GM19023 (cell line): ENCODE results near the gene BRPF1.

Experiments
- ATAC-seq: cut with Tn5 transposase; IDR thresholded peaks from one replicate; pipeline ENCODE4 v1.9.1; 2021; ENCODE audit warnings: mild to moderate bottlenecking, moderate library complexity; ENCODE audit not compliant: unreplicated experiment

The BRPF1 gene, protein sequence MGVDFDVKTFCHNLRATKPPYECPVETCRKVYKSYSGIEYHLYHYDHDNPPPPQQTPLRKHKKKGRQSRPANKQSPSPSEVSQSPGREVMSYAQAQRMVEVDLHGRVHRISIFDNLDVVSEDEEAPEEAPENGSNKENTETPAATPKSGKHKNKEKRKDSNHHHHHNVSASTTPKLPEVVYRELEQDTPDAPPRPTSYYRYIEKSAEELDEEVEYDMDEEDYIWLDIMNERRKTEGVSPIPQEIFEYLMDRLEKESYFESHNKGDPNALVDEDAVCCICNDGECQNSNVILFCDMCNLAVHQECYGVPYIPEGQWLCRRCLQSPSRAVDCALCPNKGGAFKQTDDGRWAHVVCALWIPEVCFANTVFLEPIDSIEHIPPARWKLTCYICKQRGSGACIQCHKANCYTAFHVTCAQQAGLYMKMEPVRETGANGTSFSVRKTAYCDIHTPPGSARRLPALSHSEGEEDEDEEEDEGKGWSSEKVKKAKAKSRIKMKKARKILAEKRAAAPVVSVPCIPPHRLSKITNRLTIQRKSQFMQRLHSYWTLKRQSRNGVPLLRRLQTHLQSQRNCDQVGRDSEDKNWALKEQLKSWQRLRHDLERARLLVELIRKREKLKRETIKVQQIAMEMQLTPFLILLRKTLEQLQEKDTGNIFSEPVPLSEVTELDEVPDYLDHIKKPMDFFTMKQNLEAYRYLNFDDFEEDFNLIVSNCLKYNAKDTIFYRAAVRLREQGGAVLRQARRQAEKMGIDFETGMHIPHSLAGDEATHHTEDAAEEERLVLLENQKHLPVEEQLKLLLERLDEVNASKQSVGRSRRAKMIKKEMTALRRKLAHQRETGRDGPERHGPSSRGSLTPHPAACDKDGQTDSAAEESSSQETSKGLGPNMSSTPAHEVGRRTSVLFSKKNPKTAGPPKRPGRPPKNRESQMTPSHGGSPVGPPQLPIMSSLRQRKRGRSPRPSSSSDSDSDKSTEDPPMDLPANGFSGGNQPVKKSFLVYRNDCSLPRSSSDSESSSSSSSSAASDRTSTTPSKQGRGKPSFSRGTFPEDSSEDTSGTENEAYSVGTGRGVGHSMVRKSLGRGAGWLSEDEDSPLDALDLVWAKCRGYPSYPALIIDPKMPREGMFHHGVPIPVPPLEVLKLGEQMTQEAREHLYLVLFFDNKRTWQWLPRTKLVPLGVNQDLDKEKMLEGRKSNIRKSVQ (N-terminal part only)

DNA sequence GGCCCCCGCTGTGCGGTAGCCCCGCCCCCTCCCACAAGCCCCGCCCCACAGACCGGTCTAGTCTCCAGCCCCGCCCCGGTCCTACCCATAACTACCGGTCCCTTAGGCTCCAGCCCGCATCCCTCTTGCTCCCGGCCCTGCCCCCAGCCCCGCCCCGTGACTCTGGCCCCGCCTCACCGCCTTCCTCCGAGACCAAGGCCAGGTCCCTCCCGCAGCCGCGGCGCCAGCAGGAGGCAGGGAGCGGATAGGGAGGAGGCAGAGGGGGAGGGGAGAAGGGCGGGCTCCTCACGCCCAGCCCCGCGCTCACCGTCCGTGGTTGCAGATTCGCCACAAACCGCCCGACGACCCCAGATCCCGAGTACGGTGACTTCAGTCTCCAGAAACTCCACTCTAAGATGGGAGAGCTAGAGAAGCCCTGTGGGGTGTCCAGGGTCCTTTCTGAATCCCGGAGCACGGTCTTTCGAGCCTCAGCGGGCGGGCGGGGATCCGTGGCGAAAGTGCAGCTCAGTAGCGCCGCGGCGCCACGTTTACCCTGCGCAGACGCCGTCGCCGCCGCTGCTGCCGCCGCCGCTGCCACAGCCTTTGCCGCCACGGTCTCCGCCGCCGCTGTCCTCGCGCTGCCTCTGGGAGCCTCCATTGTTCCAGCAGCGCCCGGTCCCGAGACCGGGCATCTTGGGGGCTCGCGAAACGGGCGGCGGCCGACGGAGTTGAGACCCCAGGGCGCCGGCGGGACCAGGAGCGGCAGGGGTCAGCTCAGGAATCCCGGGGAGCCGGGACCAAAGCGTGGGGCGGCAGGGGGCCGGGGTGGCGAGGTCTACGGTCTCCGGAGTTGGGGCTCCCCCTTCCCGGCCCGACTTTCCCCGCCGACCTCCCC lies at the start of gene BRPF1:
Gene BRPF1 (plus strand): TSS at position 530 of the 874 bp plus-strand sequence. CDS start 2,406 bp downstream, outside the sequence.
- peak; percentile 94 for ATAC-seq

DNA sequence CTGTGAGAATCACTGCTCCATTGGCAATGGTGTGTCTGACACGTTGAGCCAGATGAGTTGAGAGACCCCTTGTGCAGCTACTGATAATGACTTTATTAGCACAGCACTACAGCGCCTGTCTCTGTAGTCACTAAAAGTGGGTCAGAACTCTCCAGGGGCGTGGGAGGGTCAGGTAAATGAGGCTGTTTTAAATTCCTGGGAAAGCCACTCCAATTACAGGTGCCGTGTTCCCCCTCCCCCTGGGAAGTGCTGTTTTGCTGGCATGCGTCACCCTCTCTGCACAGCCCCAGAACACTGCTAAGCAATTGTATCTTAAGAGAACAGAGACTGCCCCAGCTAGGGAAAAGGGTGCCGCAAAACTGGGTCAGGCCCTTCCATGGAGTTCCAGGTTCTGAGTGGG lies 49.4 kb upstream of the BRPF1 start:
- ATAC-seq, result no peak

DNA sequence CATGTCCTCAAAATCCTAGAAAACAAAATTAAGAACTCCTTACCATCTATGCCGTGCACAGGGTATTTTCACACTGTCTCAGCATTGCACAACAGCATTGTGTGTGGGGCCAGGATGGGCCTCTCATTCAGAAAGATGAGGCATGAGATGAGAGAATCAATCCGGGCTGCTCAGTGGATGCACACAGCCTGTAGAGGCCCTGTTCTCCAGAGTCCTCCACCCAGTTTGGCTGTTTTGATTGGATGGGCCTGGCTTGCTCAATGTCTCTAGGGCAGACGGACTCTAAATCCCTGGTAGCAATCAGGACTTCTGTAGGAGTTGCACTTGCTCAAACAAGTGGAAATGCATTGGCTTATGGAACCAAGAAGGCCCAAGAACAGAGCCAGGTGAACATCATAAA lies 48.1 kb upstream of the BRPF1 start:
- no peak for ATAC-seq

DNA sequence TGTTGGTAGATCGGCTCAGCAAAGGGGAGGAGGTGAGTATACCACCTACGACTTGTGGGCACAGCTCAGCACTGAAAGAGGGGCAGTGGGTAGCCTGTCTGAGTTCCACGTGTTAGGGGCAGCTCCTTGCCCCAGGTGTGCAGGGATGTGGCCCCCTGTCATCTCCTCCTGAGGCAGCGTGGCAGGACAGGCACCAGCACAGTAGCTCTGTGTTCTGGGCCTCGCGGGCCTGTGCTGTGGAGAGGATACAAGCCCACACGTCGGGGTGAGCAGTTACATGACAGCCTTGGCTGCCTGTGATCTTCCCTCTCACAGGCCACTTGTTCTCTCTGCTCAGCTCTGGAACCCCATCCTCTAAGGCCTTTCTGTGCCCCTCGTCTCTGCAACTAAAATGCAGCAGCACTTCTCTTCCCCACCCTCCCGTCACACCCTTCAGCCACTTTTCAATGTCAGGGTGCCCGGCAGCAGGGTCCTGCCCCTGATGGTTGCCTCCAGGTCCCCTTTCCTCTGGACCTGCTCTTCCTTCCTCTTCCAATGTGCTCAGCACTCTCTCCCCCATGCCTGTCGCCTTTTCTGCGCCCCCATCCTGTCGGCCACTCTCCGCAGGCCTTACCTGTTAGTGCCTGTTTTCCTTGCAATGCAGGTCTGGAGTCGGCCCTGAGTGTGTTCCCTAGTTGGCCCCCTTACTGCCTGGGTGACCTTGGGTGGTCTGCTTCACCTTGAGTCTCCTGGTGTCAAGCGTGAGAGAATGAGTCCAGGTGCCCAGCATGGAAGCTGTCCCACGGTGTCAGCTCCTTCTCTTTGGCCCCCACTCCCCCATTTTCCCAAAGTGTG lies 46.1 kb upstream of the BRPF1 start:
- ATAC-seq, result no peak

DNA sequence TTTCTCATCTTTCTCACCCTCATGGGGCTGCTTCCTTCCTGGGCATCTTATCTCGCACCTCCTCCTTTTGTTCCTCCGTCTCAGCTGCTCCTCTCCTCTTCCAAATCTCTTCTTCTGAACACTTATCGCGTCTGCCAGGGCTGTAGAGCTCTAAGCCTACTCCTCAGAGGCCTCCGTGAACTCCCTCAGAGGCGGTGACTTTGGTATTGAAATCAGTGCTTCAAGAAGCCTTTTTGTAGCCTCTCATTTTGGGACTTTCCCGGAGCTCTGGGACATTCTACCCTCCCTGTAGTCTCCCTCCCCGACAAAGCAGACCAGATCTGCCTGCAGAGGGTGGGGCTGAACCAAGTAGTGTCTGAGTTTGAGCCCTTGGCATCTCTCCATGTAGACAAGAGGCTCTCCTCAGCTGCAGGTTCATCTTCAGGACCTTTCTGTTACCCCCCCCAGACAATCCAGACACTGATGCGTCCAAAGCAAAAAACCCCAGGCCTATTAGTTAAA lies 45.4 kb upstream of the BRPF1 start:
- ATAC-seq, result no peak

DNA sequence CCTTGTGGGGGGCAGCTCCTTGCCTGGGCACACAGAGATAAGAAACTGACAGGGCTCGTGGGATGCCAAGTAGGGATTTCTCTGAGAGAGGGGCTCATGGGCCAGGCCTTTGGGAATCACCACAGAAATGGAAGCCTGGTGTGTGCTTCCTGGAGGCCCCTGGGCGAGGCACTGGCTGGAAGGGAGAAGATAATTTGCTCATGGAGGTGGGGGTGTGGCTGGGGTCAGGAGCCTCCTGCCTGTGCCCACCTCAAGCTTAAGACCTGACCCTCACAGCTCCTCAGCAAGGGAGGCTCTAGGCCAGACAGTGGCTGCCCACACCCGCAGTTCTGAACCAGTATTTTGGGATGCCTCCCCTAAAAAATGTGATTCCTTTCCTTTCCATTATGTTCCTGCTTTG lies 44.8 kb upstream of the BRPF1 start:
- ATAC-seq, result no peak

DNA sequence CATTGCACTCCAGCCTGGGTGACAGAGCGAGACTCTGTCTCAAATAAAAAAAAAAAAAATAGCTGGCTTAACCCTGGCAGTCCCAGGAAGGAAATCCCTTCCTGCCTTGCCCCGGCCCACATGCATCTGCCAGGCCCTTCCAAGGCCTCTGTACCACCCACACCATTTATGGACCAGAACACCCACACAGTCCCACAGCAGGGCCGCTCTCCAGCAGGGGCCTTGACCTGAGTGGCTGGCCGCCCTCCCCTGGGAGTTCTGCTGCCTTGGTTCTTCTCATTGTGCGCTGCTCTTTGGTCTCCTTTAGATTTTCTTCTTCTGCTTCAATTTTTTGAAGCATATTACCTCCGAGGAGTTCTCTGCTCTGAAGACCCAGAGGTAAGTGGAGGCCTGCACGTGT lies 44.0 kb upstream of the BRPF1 start:
- no peak for ATAC-seq

DNA sequence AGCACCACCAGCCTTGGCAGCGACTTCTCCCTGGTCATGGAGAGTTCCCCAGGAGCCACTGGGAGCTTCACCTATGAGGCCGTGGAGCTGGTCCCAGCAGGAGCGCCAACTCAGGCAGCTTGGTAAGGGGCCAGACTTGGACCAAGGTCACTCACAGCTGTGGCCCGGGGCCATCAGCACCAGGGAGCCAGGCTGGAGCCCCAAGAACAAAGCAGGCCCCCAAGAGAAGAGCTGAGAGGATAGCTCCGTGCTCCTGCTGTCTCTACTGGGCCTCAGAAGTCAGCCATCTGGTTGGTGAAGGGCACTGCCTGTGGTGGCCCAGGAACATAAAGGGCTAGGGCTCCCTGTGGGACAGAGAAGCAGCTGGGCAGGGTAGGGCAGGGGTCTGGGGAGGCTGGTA lies 42.6 kb upstream of the BRPF1 start:
- ATAC-seq, result no peak

DNA sequence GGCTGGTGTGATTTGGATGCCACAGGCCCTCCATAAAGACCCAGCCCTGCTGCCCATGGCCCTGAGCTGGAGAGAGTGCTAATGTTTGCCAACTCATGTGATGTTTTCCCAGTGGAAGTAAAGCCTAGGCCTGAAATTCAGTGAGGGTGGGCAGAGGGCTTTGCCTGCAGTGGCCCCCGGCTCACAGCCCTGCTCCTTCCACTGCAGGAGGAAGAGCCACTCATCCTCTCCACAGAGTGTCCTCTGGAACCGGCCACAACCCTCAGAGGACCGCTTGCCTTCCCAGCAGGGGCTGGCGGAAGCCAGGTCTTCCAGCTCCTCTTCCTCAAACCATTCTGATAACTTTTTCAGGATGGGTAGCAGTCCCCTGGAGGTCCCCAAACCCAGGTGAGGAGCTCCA lies 41.8 kb upstream of the BRPF1 start:
- ATAC-seq, result no peak

DNA sequence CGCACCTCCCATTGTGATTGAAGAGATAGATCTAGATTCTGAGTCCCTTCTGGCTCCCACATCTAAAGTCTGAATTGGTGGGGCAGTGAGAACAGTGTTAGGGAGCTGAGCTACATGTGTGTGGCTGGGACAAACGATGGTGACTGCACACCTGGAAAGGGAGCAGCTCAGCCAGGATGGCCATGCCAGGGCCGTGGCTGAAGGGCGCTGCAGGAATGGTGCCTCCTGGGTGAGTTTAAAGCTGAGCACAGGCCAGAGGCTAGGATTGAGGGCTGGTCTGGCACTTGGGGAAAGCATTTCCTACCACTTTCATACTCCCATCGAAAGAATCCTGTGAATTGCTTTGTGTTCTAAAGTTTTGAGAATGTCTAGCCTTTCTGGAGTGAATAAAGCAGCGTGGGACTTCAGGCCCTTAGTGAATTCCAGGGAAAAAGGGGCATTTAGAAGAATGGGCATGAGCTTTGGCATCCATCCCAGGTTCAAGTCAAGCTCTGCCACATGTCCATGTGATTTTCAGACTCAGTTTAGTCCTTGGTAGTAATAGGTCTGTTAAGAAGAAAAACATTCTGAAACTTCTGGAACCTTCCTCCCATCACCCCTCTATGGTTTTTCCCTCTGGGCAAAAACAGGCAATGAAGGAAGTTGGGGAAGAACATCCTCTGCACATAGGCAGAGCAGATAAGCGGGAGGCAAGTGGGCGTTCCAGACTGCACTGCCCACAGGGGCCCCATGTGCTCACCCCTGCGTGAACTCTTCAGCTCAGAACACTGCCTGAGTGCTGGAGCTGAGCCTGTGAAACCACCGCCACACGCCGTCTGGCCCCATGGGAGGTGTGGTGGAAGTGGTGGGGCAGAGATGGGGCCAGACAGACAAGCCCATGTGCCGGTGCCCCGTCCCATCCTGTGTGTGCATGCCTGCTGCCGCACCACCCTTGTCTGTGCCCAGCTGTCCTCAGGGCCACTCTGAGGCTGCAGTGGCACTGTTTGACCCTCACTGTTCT lies 40.8 kb upstream of the BRPF1 start:
- ATAC-seq, result peak; percentile 93

DNA sequence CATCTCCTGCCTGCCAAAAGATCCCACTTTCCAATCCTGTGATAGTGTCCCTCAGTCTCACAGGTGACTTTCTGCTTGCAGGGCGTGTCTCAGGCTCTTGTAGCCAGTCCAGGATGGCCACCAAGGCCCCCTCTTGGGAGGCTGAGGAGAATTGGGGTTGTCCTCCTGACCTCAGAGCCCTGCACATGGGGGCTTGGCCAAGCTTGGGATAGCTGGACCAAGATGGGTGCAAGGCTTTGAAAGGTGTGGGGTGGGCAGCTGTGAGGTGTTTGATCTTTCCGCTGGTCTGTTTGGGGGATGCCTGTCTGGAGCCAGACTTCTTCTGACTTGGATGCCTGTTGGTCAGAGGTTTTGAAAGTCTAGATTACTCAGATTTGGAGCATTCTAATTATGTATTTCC lies 39.9 kb upstream of the BRPF1 start:
- ATAC-seq, result no peak

DNA sequence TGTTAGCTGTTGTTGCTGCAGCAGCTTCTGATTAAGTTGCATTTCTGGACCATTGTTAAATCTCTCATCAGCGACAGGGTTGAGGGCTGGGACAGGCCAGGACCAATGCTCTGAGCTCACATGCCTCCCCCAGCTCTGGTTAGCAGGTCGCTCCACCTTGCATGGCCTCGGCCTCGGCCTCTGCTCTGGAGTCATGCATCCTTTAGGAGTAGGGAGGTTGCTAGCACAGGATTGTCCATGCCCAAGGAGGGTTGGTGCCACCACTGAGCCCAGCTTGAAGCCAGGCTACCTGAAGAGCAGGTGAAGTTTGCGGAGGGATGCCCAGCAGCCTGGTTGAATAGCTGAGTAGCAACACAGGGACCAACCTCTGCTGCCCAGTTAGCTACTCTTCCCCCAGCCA lies 39.1 kb upstream of the BRPF1 start:
- ATAC-seq, result no peak

DNA sequence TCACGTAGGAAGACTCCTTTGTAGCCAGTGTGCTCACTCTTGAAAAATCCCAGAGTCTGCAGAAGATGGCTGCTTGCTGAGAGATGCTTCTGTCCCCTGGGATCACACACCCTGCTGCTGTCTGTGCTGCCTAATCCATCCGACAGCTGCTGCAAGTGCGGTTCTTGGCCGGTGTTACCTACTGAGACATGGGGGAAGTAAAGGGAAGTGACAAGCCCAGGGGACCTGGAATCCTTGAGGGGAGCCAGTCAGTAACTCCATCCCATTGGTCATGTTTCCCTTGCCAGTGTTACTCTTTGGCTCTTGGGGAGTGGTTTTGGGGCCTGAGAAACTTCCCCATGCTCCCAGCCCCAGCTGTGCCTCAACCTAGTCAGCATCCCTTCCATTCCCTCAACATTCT lies 36.2 kb upstream of the BRPF1 start:
- ATAC-seq, result no peak

DNA sequence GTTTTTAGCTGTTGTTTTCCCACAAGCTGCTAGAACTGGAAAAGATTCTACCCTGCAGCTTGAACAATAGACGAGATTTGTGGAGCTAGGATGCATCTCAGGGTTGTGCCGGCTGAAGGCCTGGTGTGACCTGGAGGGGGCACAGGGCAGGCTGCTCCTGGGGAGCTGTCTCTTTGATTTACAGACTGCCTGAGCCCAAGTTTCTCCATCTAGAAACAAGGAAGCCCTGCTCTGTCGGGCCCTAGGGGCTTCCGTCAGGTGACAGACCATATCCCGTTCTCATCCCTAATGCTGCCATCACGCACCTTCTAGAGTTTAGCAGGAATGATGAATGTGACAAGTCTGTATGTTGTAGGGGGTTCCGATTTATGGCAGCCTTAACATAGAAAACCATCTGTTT lies 35.8 kb upstream of the BRPF1 start:
- no peak for ATAC-seq

DNA sequence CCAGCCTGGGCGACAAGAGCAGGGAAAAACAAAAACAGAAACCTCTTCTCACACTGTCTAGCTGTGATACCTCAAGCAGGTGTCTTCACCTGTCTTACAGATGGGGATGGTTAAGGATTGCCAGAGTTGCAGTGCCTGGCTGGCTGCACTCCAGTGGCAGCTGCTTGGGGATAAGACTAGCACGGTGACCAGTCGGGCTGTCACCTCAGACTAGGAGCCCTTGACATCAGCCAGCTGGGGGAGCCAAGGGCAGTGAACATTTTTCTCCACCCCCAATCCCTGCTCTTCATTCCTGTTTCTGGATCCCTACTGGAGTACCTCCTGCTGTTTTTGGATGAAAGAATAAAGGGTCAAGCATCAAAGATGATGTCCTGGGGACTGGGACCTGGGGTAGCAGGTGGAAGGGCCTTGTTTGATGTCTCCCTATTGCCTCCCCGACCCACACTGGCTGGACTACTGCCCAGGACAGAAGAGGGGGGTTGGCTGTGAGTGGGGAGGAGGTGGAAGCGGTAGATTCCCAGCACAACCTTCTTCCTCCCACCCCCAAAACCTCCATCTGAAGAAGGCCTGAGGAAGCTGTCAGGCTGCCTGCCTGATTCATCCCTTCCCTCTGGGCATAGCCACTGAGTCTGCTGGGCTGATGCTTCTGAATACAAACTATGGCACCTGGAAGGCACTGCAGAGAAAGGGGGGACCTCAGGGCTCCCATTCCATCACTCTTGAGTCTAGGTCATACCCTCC lies 34.9 kb upstream of the BRPF1 start:
- ATAC-seq, result no peak

DNA sequence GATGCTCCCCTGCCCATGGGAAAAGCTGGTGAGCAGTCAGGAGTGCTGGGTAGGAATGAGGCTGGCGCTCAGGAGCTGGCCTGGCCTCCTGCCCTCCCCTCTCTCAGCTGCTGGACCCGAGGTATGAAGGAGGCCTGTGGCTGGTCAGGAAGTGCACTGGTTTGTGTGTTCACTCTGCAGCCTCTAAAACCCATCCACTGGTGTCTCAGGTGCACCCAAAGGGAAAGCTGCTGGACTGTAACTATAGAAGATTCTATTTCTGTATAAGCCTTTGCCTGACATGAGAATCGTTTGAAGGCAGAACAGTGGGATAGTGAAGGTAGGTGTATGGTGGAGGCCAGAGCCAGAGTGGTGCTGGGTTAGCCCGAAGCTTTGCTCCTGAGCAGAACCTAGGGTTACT lies 33.6 kb upstream of the BRPF1 start:
- no peak for ATAC-seq

DNA sequence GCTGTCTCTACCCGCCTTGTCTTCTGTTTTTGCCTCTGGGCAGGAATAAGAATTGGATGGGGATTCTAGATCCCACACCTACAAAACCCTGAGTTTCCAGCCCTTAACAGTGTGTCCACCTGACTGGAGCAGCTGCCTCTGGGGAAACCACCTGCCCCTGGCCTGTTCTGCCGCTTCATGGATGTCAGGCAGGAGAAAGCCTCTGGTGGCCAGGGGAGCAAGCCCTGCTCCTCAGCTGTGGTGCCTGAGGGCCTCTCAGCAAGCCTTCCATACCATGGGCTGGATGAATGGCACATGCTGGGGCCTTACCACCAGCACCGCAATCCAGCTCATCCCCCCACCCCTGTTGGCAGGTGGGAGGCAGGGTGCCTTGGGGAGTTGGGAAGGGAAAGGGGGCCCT lies 33.2 kb upstream of the BRPF1 start:
- no peak for ATAC-seq

DNA sequence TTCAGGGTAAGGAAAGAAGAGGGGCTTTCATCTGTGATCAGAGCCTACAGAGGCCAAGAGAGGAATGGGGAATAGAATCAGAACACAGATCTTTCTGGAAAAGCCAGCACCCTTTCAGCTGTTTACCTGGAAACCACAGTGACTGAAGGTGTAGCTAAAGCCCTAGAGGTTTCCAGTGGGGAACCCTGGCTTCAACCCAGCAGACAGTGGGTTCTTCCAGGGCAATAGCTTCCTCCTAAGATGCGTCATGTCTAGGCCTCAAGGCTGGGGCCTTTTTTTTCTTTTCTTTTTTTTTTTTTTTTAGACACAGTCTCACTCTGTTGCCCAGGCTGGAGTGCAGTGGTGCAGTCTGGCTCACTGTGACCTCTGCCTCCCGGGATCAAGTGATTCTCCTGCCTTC lies 31.0 kb upstream of the BRPF1 start:
- ATAC-seq, result no peak
